Measurements from ENCODE around the gene TSNAXIP1.

The TSNAXIP1 gene

GRCh38 chr16:67806428-67807147 is at the start of gene TSNAXIP1, which contains the start of gene RANBP10:
Gene TSNAXIP1 (plus strand): TSS chr16:67806889. CDS start chr16:67807150, 261 bp downstream.
Gene RANBP10 (minus strand): TSS chr16:67806560. CDS start chr16:67806536, 24 bp downstream.
- DNase-seq (ENCODE audit: low read depth), result peak; percentile 93

DNA sequence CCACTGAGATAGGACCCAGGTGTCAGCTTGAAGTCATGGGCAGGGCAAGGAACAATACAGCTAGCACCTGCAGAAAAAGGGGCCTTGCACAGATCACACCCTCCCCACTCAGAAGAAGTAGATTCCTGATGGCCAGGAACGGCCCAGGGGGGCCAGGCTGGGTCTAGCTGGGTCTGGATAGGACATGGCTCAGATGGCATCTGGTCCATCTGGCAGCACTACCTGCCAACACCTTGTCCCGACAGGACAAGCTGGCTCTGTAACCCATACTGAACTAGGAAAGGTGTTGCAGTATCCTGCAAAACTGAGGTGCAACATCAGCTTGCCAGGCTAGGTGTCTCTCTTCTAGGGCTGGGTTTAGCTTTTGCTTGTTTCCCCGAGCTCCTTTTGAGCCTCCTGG is 48.7 kb upstream of the TSNAXIP1 start:
- no peak for DNase-seq (ENCODE audit: low read depth)

- DNase-seq (ENCODE audit: low read depth), result no peak
Observed at GRCh38 chr16:67758966-67759365, 47.7 kb upstream of the TSNAXIP1 start.

DNA sequence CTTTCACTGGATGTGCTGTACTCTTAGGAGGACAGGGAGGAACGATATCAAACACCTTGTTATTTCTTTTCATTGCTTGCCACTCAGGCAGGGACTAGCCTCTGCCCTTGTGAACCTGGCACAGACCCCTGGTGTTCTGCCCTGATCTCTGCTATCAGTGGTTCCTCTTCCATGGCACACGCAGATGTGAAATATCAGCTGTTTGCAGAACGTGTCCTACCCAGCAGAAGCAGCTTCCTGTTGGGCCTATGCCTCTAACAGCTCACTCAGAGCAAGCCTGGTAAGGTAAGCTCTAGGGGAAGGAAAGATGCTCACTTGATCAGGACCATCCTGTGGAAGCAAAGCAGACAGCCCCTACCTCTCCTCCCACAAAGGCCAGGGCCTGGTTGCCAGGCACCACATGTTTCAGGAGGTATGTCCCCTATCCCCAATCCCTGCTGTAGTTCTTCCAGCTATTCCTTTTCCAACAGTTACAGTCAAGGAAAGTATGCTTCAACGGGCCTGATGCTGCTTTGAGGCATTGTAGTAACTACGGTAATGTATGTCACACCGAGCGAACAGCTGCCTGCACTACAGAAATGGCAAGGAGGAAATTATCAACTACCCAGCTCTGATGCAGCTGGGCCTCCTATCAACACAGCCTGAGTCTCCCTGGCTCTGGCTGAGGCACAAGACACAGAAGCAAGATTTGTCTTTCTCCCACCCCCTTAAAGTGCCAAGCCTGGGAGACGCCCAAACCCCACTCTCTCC is 46.3 kb upstream of the TSNAXIP1 start:
- no peak for DNase-seq (ENCODE audit: low read depth)

GRCh38 chr16:67760956-67761230 is 45.8 kb upstream of the TSNAXIP1 start:
- DNase-seq (ENCODE audit: low read depth), result no peak

DNA sequence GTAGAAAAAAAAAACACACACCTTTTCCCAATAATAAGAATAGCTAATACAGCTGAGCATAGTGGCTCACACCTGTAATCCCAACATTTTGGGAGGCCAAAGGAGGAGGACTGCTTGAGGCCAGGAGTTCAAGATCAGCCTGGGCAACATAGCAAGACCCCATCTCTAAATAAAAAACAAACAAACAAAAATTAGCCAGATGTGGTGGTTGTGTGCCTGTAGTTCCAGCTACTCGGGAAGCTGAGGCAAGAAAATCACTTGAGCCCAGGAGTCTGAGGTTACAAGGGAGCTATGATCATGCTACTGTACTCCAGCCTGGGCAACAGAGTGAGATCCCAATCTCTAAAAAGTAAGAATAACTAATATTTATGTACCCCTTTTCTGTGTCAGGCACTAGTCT is 44.8 kb upstream of the TSNAXIP1 start:
- DNase-seq (ENCODE audit: low read depth), result no peak

- DNase-seq (ENCODE audit: low read depth), result no peak
Observed at GRCh38 chr16:67762385-67762784, 44.3 kb upstream of the TSNAXIP1 start.

DNA sequence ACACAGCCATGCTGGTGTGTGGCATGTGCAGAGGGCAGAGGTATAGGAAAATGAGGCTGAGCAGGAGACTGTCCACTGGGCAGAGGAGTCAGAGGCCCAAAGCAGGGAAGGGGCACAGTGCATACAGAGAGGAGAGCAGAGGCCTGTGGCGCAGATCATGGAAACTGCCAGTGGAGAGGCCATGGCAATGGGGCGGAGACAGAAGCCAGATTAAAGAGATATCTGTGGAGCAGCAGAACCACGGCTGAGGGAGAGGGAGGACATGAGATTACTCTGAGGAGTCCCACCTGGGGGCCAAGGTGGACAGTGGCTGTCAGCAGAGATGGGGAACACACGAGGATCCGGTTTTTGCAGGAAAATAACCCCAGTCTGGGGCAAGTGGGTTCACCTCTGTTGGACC is 43.6 kb upstream of the TSNAXIP1 start:
- no peak for DNase-seq (ENCODE audit: low read depth)

DNA sequence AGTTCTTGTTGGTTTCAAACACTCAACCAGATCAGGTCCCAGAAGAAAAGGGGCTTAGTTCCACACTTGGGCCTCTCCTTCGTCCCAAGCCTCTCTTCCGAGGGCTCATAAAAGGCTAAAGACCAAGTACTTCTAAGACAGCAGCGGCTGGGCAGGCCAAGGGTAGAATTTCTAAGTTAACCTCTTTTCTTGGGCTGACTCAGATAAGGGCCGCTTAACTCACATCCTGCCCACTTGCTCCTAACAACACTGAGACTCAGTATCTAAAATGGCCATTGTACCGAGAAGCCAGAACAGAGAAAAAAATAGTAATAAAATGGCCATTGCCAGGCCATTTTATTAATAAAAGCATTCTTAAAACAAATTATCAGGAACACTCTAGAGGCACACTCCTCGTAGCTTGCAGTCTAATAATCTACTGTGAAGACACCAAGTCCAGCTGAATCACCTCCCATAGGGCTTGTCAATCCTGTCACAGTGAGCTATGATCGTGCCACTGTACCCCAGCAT is 42.5 kb upstream of the TSNAXIP1 start:
- DNase-seq (ENCODE audit: low read depth), result no peak

DNA sequence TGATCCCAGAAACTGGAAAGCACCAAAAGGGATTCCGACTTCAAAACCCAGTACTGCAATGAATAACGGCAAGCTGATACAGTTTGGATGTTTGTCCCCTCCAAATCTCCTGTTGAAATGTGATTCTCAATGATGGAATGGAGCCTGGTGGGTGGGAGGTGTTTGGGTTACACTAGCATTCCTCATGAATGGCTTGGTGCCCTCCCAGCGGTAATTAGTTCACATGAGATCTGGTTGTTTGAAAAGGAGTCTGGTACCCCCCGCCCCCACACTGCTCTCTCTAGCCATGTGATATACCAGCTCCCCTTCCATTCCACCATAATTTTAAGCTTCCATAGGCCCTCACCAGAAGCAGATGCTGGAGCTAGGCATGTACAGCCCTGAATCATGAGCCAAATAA is 40.4 kb upstream of the TSNAXIP1 start:
- no peak for DNase-seq (ENCODE audit: low read depth)

DNA sequence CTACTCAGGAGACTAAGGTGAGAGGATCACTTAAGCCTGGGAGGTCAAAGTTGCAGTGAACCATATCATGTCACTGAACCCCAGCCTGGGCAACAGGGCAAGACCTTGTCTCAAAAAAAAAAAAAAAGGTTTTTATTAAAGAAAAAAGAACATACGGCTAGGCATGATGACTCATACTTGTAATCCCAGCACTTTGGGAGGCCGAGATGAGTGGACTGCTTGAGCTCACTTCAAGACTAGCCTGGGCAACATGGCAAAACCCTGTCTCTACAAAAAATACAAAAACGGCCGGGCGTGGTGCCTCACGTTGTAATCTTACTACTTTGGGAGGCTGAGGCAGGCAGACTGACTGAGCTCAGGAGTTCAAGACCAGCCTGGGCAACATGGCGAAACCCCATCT is 38.7 kb upstream of the TSNAXIP1 start:
- DNase-seq (ENCODE audit: low read depth), result no peak

DNA sequence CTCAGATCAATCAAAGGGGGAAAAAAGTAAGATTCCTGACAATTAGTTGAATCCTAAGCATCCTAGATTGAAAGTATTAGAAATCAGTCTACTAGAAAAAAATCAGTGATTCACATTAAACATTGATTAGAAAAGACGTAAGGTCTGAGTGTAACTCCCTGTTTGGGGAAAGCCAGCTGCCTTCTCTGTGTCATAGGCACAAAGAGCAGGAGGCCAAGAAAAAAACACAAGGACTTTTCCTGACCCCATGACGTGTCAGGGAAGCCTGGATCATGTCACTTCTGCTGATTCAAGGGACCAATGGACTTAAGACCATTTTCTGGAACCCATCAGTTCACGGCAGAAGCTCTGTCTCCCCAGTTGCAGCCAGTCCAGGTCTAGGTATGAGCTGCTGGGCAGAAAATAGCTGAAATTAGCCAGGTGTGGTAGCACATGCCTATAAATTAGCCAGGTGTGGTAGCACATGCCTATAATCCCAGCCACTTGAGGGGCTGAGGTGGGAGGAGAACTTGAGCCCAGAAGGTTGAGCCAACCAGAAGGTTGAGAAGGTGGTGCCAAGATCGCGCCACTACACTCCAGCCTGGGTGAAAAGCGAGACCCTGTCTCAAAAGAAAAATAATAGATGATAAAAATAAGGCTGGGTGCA is 36.2 kb upstream of the TSNAXIP1 start:
- DNase-seq (ENCODE audit: low read depth), result no peak

GRCh38 chr16:67773099-67773498 is 33.6 kb upstream of the TSNAXIP1 start:
- DNase-seq (ENCODE audit: low read depth), result no peak

DNA sequence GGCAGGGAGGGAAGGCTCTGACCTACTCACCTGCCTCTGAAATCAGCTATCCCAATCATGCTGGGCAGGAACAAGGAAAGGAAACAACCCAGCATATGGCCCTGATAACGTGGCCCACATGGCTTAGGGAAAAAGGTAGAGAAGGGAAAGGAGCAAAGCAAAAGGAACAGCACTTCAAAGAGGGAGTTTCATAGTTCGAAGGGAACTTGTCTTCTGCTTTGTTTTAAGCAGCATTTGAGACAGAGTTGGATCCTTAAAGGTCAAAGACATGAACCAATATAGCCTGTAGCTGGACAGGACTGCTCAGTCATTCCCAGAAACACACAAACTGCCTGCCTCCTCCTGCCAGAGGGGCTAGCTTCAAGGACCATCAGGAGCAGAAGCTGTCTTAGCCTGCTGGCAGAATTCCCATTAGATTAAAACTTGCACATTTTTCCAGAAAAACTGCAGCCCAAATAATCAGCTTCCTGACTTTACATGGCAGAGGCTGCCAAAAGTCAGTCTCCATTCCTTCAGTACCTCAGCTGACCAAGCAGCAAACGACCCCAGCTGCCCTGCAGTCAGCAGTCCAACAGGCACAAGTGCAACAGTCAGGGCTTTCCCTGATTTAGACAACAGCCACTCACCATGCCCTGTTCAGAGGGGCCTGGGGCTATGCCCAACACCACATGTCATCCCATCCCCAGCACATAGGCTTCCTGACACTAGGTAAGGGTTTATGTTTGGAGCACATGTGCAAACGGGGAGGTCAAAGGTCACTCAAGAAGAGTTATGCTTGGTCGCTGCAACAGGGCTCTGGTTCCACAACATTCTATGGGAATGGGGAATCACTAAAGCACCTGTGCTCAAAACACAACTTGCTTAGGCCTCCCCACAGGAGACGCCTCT is 32.9 kb upstream of the TSNAXIP1 start:
- no peak for DNase-seq (ENCODE audit: low read depth)

DNA sequence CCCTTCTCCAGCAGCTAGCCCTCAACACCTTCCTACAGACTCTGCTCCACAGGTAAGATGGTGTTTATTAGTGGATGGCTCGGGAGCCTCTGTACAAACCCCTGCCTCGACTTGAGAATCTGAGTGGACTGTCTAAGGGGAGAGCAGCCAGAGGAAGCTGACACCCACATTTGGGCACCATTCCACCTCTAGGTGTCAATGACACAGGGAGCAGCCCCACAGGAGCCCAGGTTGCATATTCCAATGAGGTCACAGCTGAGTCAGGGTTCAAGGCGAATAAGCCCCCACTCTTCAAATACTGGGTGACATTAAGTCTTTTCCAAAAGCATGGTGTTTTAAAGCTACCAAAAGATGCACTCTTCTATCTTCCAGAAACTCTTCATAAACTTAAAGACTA is 32.2 kb upstream of the TSNAXIP1 start:
- no peak for DNase-seq (ENCODE audit: low read depth)

DNA sequence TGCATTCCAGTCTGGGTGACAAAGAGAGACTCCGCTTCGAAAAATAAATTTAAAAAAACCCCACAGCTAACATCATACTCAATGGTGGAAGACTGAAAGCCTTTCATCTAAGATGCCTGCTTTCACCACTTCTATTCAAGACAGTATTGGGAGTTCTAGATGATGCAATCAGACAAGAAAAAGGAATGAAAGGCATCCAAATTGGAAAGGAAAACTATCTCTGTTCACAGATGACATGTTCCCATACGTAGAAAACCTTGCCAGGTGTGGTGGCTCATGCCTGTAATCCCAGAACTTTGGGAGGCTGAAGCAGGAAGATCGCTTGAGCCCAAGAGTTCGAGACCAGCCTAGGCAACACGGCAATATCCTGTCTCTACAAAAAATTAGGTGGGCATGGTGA is 31.4 kb upstream of the TSNAXIP1 start:
- no peak for DNase-seq (ENCODE audit: low read depth)

DNA sequence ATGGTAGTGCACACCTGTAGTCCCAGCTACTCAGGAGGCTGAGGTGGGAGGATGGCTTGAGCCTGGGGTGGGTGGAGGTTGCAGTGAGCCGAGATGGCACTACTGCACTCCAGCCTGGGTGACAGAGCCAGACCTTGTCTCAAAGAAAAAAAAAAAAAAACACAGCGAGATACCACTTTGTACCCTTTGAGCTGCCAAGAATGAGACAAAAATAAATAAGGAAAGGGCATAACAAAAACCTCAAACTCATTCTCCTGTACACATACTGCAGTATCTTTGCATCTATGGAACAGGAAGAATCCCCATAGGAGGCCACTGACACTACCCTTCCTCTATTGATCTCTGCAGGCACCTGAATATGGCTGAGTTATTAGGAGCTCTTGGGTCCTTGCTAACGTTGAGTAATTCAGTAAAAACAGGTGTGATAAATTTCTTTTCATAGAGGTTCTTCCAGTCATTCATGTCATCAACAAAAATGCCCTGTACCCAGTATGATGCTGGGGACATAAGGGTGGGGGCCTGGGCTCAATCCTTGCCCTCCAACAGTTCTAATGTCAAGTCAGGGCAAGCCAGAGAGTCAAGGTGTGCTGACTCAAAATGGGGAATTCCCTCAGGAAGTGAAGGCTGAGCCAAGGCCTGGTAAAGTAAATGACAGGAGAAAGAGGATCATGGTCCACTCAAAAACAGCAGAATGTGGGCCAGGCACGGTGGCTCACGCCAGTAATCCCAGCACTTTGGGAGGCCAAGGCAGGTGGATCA is 27.3 kb upstream of the TSNAXIP1 start:
- no peak for DNase-seq (ENCODE audit: low read depth)

DNA sequence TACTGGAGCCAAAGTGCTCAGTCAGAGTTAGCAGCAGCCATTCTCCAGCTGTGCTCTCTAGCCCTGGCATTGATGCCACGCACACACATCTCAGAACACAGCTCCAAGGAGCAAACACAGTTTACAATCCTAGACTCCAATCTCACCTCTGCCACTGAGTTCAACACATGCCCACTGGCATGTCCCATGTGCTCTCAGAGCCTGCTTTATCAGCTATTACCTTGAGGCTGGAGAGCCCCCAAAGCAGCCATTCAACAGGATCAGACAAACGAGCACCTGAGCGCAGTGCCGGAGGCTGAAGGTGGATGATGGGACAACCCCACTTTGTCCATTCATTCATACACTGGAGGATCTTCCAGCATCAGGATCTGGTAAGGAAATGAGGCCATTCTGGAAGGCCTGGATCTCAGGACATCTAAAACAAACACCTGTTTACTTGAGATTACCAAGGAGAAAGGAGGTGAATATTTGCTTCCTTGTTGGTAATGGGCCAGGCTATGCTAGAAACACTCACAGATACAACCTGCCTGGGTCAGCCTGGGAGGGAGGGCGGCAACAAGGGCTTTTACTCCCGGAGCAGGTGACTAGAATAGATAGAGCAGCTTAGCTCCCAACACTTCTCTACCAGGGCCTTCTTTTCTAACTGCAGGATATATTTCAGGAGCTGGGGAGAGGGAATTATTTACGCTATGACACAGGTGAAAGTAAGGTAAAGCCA is 25.7 kb upstream of the TSNAXIP1 start:
- no peak for DNase-seq (ENCODE audit: low read depth)

DNA sequence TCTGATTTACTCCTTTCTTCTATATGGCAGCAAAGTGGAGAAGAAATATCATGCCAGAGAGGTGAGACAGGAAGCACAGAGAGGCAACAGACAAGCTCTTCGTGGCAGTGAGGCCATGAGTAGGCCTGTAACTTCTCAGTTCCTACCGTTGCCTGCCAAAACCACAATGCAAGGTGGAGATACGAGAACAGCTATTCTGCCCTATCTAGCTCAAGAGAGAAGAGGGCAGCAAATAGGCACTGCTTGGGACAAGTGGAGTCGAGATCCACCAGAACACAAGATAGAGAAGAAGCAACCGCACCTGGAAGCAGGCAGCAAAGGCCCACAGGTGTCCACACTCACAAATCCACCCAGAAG is 25.1 kb upstream of the TSNAXIP1 start:
- DNase-seq (ENCODE audit: low read depth), result no peak

DNA sequence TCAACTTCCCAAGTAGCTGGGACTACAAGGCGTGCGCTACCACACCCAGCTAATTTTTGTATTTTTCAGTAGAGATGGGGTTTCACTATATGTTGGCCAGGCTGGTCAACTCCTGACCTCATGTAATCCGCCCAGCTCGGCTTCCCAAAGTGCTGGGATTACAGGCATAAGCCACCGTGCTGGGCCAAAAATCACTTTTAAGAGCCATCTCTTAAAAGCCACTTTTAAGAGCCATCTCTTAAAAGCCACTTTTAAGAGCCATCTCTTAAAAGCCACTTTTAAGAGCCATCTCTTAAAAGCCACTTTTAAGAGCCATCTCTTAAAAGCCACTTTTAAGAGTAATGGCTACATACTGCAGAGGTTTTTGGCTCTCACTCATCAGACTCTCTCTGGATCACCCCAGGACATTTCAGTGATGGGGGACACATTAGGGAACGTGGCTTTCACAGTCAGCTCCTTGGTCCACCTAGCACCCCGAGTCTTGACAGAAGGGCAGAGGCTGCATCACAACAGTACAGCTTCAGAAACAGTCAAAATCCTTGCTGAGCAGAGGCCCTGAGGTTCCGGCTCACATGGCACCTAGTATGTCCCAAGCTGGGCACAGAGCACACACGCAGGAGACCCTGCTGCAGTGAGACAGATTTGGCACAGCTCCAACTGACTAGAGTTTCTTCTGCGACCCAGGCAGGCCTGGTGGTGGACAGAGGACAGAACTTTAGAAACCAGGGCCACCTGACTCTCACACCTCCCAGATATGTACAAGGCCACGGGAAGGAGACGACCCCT is 23.9 kb upstream of the TSNAXIP1 start:
- no peak for DNase-seq (ENCODE audit: low read depth)

Measured in activated gamma-delta T cell treated with anti-CD3 and anti-CD28 coated beads, Interleukin-2, amount 50 U/mL, for 16 hours (primary cell).